ENCODE measurements around the gene VASP. TPM values are rescaled to one million over a fixed set of nuclear protein-coding genes. Genes with fewer than 3 reads are reported as not detected.

Gene VASP
- total RNA-seq = 35.5 TPM

- peak; percentile 82 for DNase-seq
Measured at GRCh38 chr19:45506989-45507871, at the start of gene VASP. Gene VASP, plus strand, starts transcription at chr19:45507479. Its CDS starts 293 bp downstream, at chr19:45507772.

GRCh38 chr19:45457776-45458175 is 49.5 kb upstream of the VASP start:
- DNase-seq = no peak

- DNase-seq = no peak
Measured at GRCh38 chr19:45460807-45461347, 46.4 kb upstream of the VASP start.

DNA sequence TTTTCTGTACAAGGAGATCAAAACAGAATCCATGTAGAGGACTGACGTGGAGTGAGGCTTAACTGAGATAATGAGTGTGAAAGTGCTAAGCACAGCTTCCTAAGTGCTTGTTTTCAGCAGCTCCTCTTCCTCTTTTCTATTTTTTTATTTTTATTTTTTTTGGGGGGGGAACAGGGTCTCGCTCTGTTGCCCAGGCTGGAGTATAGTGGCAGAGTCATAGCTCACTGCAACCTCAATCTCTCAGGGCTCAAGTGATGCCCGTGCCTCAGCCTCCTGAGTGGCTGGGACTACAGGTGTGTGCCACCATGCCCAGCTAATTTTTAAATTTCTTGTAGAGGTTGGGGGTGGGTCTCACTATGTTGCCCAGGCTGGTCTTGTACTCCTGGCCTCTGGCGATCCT is 45.1 kb upstream of the VASP start:
- no peak for DNase-seq

- no peak for DNase-seq
Measured at GRCh38 chr19:45463241-45463640, 44.0 kb upstream of the VASP start.

DNA sequence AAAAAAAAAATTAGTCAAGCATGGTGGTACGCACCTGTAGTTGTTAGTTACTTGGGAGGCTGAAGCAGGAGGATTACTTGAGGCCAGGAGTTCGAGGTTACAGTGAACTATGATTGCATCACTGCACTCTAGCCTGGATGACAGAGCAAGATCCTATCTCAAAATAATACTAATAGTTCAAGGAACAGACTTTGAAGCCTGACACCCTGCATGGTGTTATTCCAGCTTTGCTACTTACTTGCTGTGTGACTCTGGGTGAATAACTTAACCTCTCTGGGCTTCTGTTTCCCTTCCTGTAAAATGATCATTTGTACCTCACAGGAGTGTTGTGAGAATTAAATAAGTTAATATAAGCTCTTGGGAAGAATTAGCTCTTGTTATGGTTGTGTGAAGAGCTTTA is 43.0 kb upstream of the VASP start:
- no peak for DNase-seq

- no peak for DNase-seq
Measured at GRCh38 chr19:45464852-45465441, 42.3 kb upstream of the VASP start.

DNA sequence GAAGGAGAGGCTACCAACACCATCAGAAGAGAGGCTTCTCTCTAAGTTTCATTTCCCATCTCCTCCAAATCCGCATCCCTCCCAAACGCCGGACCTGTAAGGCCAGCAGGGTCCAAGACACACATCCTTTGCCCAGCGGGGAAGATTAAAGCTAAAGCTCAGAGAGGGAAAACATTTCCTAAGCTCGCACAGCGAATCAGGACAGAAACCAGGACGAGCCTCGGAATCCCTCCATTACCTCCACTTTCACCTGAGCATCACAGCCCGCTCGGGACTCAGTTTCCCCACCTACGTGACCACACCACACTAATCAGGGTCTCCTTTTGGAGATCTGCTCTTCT is 40.2 kb upstream of the VASP start:
- no peak for DNase-seq

DNA sequence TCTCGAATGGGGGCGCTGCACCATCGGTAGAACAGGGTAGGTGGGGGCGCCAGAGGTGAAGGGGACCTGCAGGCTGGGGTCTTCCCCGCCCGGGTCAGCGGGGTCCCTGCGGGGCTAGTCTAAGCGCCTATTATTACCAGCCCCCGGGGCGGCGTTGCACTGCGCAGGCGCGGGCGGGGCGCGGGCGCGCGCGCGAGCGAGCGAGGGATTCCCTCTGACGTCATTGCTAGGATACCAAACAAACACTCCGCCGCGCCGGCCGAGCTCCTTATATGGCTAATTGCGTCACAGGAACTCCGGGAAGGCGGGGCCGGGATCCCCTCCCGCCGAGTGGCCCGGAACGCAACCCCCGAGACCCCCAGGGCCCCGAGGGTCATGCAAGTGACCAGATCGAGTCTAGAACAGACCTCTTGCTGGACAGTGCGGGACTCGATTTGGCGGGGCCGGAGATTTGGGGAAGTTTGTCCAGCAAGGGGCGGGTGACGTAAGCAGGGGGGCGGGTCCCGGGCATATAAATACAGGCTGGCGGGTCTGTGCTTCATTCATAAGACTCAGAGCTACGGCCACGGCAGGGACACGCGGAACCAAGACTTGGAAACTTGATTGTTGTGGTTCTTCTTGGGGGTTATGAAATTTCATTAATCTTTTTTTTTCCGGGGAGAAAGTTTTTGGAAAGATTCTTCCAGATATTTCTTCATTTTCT is 39.7 kb upstream of the VASP start, which contains the start of gene FOSB:
FOSB (plus strand) TSS at position 541 of the 703 bp plus-strand sequence. CDS start 591 bp downstream, outside the sequence.
- peak; percentile 96 for DNase-seq

- DNase-seq = no peak
Measured at GRCh38 chr19:45468159-45468651, 39.1 kb upstream of the VASP start.

DNA sequence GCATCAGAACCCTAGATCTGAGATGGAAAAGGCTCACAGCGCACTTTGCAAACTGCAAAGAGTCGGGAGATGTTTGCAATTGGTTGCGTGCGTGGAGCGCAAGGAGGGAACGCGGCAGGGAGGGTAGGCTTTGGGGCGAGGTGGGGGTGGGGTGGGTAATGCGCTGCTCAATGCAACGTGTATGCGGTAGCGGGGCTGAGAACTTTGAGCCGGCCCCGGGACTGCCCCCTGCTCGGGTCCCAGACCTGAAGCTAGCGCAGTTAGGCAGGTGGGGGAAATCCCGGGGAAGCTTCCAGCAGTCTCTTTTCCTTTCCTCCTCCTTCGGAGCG is 38.5 kb upstream of the VASP start:
- DNase-seq = no peak

DNA sequence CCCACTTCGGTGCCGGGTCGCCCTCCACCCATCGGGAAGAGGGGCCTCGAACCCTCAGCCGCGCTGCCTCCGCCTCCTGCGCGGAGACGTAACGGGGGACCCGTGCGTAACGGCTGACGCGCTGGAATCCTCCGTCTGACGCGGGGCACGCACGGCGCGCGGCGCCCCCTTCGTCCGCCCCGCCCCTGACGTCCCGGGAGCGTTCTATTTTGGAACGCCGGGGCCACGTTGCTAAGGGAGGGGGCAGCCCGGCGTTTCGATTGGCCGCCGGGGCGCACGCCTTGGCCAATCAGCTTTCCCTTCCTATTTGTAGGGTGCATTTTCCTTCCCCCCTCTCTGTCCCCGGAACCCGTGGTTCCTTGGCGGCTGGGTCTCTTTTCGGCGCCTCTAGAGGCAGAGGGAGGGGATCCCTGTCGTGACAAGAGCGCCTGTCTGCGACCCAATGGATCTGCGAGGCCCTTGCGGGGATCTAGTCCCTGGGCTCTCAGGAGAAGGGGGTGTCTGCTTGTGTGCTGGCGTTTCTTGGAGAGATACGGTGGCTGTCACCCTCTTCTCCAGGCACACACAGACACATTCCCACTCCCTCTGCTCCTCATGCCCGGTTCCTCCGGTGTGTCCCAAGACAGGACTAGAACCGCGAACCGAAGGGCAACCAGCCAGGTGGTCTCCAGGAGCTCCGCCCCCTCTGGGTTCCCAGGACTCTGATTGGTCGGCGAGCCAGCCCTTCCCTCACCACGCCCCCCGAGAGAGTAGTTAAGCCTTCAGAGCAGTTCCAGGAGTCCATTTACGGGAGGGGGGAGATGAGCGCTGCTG is 37.9 kb upstream of the VASP start:
- peak; percentile 86 for DNase-seq

DNA sequence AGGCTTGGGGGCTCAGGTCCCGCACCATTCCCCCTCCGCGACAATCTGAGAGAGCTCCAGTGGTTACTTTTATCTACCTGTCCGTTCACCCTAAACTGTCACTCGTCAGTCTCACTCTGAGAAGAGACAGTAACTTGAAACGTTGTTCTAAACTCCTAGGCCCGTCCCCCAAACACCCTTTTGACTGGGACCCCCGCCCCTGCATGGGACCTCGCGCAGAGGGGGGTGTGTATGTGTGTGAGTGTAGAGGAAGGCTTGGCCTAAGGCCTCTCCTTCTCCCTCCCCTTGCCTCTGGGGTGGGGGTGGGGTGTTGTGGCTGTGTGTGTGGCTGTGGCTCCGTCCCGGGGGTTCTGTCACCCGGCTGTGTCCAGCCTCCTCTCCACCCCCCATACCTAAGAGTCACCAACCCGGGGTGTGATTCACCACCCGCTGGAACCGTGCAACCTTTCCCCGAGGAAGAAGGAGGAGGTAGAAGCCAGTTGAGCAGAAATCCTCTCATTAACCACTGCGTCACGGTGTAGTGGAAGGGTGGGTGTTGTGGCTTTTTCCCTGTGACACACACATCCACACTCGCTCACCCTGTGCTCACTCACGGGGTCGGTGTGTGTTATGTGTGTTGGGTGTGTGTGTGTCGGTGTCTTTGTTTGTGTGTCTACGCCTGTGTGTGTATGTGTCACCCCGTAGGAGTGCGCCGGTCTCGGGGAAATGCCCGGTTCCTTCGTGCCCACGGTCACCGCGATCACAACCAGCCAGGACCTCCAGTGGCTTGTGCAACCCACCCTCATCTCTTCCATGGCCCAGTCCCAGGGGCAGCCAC is 37.1 kb upstream of the VASP start:
- DNase-seq = no peak

DNA sequence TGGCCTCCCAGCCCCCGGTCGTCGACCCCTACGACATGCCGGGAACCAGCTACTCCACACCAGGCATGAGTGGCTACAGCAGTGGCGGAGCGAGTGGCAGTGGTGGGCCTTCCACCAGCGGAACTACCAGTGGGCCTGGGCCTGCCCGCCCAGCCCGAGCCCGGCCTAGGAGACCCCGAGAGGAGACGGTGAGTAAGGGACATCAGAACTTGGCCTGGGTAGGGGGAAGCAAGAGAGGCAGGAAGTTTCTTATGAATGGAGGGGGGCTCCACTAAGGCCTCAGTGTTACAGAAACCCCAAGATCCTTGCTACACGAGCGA is 36.6 kb upstream of the VASP start:
- DNase-seq = no peak

- no peak for DNase-seq
Measured at GRCh38 chr19:45471111-45471930, 36.0 kb upstream of the VASP start.

DNA sequence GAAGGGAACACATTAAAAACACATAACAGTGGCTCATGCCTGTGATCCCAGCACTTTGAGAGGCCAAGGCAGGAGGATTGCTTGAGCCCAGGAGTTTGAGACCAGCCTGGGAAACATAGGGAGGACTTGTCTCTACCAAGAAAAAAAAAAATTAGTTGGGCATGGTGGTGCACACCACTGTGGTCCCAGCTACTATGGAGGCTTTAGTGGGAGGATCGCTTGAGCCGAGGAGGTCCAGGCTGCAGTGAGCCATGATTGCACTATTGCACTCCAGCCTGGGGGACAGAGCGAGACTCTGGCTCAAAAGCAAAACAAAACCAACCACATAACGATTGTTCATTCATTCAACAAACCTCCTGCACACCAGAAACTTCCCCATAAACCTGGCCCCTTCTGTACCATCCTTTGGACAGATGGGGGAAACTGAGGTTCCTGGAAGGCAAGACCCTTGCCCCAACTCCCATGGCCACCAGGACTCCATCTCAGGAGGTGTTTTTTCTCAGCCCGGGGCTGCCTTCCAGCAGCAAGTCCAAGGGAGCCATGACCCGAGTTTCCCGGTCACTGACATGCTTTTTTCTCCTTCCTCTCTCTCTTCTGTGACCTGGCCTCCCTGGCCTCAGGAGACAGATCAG is 35.2 kb upstream of the VASP start:
- no peak for DNase-seq

GRCh38 chr19:45472563-45473366 is 34.5 kb upstream of the VASP start:
- no peak for DNase-seq

DNA sequence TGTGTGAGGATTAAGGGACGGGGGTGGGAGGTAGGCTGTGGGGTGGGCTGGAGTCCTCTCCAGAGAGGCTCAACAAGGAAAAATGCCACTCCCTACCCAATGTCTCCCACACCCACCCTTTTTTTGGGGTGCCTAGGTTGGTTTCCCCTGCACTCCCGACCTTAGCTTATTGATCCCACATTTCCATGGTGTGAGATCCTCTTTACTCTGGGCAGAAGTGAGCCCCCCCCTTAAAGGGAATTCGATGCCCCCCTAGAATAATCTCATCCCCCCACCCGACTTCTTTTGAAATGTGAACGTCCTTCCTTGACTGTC is 34.0 kb upstream of the VASP start:
- DNase-seq = no peak
